GM12874 (cell line): ENCODE data around the gene FMNL2.

Experiments used
- TF ChIP-seq, protein P1 (sequence below): IDR thresholded peaks from 2 replicates; pipeline ENCODE4 v1.5.1; 2011; ENCODE audit warnings: low read depth, mild to moderate bottlenecking, control low read depth, low read length, moderate library complexity; ENCODE audit not compliant: insufficient read depth

Gene FMNL2

DNA sequence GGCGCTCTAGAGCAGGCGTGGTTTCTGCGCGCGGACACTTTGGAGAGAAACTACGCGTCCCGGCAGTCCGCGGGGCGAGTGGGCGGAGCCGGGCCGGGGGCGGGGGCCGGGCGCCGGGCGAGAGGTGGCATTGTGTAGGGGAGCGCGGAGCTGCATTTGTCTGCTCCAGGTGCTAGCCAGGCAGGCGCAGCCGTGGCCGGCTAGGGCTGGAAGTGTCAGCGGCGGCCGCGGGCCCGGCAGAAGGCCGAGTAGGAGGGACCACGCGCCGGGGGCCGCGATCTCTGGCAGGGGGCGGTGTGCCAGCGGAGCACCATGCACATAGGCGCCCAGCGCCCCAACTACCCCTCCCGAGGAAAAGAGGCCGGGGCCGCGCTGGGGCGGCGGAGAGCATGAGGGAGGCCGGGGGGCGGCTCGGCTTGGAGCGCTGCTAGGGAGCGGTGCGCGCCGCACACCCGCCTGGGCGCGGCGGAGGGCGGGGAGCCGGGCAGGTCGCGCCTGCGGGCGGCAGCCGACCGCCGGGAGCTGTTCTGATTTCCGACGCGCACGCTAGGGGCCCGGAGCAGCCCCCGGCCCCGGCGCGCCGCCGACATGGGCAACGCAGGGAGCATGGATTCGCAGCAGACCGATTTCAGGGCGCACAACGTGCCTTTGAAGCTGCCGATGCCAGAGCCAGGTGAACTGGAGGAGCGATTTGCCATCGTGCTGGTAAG, at the start of gene FMNL2:
TSS of gene FMNL2 (plus strand) at position 159 of the 710 bp plus-strand sequence.
- TF ChIP-seq, protein P1, sequence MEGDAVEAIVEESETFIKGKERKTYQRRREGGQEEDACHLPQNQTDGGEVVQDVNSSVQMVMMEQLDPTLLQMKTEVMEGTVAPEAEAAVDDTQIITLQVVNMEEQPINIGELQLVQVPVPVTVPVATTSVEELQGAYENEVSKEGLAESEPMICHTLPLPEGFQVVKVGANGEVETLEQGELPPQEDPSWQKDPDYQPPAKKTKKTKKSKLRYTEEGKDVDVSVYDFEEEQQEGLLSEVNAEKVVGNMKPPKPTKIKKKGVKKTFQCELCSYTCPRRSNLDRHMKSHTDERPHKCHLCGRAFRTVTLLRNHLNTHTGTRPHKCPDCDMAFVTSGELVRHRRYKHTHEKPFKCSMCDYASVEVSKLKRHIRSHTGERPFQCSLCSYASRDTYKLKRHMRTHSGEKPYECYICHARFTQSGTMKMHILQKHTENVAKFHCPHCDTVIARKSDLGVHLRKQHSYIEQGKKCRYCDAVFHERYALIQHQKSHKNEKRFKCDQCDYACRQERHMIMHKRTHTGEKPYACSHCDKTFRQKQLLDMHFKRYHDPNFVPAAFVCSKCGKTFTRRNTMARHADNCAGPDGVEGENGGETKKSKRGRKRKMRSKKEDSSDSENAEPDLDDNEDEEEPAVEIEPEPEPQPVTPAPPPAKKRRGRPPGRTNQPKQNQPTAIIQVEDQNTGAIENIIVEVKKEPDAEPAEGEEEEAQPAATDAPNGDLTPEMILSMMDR, result no peak

- TF ChIP-seq, protein P1, result no peak
These were observed 42.0 kb upstream of the FMNL2 start for GRCh38 chr2:152292991-152293390.

DNA sequence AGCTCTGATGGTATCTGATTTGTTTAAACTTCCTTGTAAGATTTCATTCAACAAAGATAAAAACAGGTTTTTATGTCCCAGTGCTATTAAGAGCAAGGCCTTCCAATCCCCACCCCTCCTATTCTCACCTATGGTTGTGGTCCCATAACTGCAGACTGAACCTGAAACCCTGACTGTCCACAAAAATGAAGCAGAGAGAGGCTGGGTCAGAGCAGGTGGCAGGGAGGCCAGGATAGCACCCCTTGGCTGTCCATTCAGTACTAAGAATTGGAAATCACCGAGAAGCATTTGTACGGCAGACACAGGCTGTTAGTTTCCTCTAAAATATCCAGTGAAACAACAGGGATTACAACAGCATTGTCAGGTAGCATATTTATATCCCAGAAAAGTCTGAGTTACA, 37.3 kb upstream of the FMNL2 start:
- TF ChIP-seq, protein P1, result no peak

- TF ChIP-seq, protein P1, result no peak
These were observed 36.2 kb upstream of the FMNL2 start for GRCh38 chr2:152298754-152299153.

DNA sequence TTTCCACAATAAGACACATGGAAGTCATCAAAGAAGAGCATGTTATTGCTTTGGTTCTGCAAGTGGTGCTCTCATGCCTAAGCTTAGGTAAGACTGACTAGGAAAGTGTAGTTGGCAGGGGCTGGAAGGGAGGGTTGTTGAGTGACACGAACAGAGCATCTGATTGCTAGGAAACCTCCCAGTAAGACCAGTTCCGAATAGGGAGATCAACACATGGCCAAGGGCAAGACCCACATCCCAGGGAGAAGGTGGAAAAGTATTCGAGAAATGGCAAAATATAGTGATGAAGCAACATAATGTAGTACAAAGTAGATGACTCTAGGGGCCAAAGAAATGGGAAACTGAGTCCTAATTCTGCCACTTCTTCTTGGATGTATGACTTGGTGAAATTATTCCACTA, 33.8 kb upstream of the FMNL2 start:
- TF ChIP-seq, protein P1, result no peak

- TF ChIP-seq, protein P1, result no peak
These were observed 31.0 kb upstream of the FMNL2 start for GRCh38 chr2:152303951-152304350.

GRCh38 chr2:152304836-152305235, 30.1 kb upstream of the FMNL2 start:
- TF ChIP-seq, protein P1, result no peak
